HepG2 (cell line): ENCODE measurements around the gene C10orf90.

ENCODE experiments used
- CSRNP1 ChIP-seq: sonication (generic); formaldehyde crosslinking; IDR thresholded peaks from 2 replicates; pipeline ENCODE4 v1.8.1; 2023; ENCODE audit warnings: mild to moderate bottlenecking, missing genetic modification reagents
- CTCF ChIP-seq: sonication (generic); formaldehyde crosslinking; IDR thresholded peaks from 2 replicates; pipeline ENCODE4 v1.5.0; 2020; ENCODE audit warnings: mild to moderate bottlenecking, missing genetic modification reagents, moderate library complexity
- ETV6 ChIP-seq: sonication (generic); formaldehyde crosslinking; conservative IDR thresholded peaks from 2 replicates; pipeline ENCODE4 v1.4.0; 2020; ENCODE audit warnings: missing genetic modification reagents
- GABPB1 ChIP-seq: IDR thresholded peaks from 2 replicates; pipeline ENCODE4 v1.6.1; 2016; ENCODE audit warnings: mild to moderate bottlenecking, missing genetic modification reagents, moderate library complexity, missing compliant biosample characterization
- MAFK ChIP-seq, 2 experiments: IDR thresholded peaks in 1 of 2; conservative IDR thresholded peaks in 1 of 2; 2 replicates each; pipeline ENCODE4 v1.6.1; 2011; ENCODE audit warnings: improper control_type of control experiment in 2 of 2, low read length in 2 of 2
- POLR2A ChIP-seq, 2 experiments: IDR thresholded peaks; 2 replicates each; pipeline ENCODE4 v1.6.1; 2011; ENCODE audit warnings: low read depth in 2 of 2, low read length in 2 of 2, mild to moderate bottlenecking in 1 of 2, moderate library complexity in 1 of 2; ENCODE audit not compliant: insufficient read depth in 1 of 2
- REST ChIP-seq, 2 experiments: IDR thresholded peaks; 2 replicates each; pipeline ENCODE4 v1.6.1; 2011 to 2012; ENCODE audit warnings: low read length in 2 of 2, borderline replicate concordance in 1 of 2, low read depth in 1 of 2, mild to moderate bottlenecking in 1 of 2, moderate library complexity in 1 of 2
- SRF ChIP-seq: IDR thresholded peaks from 2 replicates; pipeline ENCODE4 v1.6.1; 2011; ENCODE audit warnings: mild to moderate bottlenecking, low read depth, low read length, moderate library complexity
- TAF15 ChIP-seq: fragments of 200-400 bp; formaldehyde crosslinking; IDR thresholded peaks from one replicate; pipeline ENCODE4 v1.6.1; 2018; ENCODE audit warnings: mild to moderate bottlenecking, low read depth, low read length; ENCODE audit not compliant: poor library complexity, severe bottlenecking
- TP53 ChIP-seq: sonication (generic); formaldehyde crosslinking; conservative IDR thresholded peaks from 2 replicates; pipeline ENCODE4 v1.4.0; 2020; ENCODE audit warnings: missing genetic modification reagents
- ZNF407 ChIP-seq: sonication (generic); formaldehyde crosslinking; IDR thresholded peaks from one replicate; pipeline ENCODE4 v1.5.1; 2020; ENCODE audit warnings: mild to moderate bottlenecking, missing genetic modification reagents; ENCODE audit errors: not compliant biosample characterization

GRCh38 chr10:126459032-126459831 is 211.3 kb downstream of the C10orf90 start:
- TF ChIP-seq GABPB1 (CRISPR knock-in tag) (no peak), SRF (no peak), ETV6 (CRISPR knock-in tag) (no peak), POLR2A (IDR thresholded peaks at IDR 0.05; ENCODE audit: insufficient read depth in 1 of 2, low read depth in 2 of 2, low read length in 2 of 2) (no peak), TAF15 (no peak), CSRNP1 (CRISPR knock-in tag) (no peak), MAFK (conservative IDR thresholded peaks at IDR 0.05 in 1 of 2, IDR thresholded peaks at IDR 0.05 in 1 of 2; ENCODE audit: low read length in 2 of 2) (no peak), ZNF407 (CRISPR knock-in tag) (no peak), TP53 (CRISPR knock-in tag) (no peak), REST (IDR thresholded peaks at IDR 0.05; ENCODE audit: borderline replicate concordance in 1 of 2, low read depth in 1 of 2, low read length in 2 of 2) (no peak), CTCF (CRISPR knock-in tag) (no peak)
